ENCODE results near the gene FRMD8. TPM values are rescaled to one million over a fixed set of nuclear protein-coding genes. Genes with fewer than 3 reads are reported as not detected.

FRMD8 gene
- polyA plus RNA-seq, 3 donors = 33.7 to 41.2 (median 35.4) TPM

- H3K27me3 Mint-ChIP-seq (ENCODE audit: low read depth in 3 of 3) = peaks cover 0 to 3% (median 0%) of the 10 kb centered on the region in 3 donors
- no peak overlapping the region for H3K4me3 Mint-ChIP-seq
- H3K27ac ChIP-seq (ENCODE audit: low read depth in 1 of 2, low read length in 2 of 2) = peak overlapping the region; percentile 41 to 60
- no peaks in the 10 kb centered on the region for H3K79me2 ChIP-seq (ENCODE audit: insufficient read depth, low read length)
- no peak for TF ChIP-seq CTCF (IDR thresholded peaks at IDR 0.05)
- peak overlapping the region; percentile 32 for H3K9ac ChIP-seq (ENCODE audit: insufficient read depth, low read length, poor library complexity, severe bottlenecking)
- peaks cover 37% of the 10 kb centered on the region for H4K20me1 ChIP-seq (ENCODE audit: insufficient read depth, low read length)
- peaks cover 21 to 24% of the 10 kb centered on the region in 2 donors for H3K4me1 ChIP-seq (ENCODE audit: control insufficient read depth in 1 of 2, insufficient read depth in 2 of 2, low read length in 2 of 2)
- intact Hi-C loops (cut with micrococcal nuclease) = loop anchor here in 1 of 2 donors (5.0 kb wide), 1 partner anchor 37 kb away; no protein-coding TSS in a partner anchor
- no peaks in the 10 kb centered on the region for H3K9me3 ChIP-seq (replicated peaks in 1 of 2; ENCODE audit: control insufficient read depth in 1 of 2, insufficient read depth in 1 of 2, low read length in 2 of 2)
- peak overlapping the region in 1 of 3 experiments; percentile 29 for H3K4me3 ChIP-seq (replicated peaks in 1 of 3; ENCODE audit: low read depth in 2 of 3, low read length in 3 of 3)
- no peak for DNase-seq
- H3K4me1 Mint-ChIP-seq = peaks cover 19% of the 10 kb centered on the region
- peaks cover 53 to 84% of the 10 kb centered on the region in 2 donors for H3K36me3 Mint-ChIP-seq
- peaks cover 0 to 2% (median 0%) of the 10 kb centered on the region in 7 donors for H3K9me3 Mint-ChIP-seq
- peaks cover 43 to 80% of the 10 kb centered on the region in 2 donors for H3K36me3 ChIP-seq (replicated peaks in 1 of 2; ENCODE audit: control insufficient read depth in 1 of 2, insufficient read depth in 2 of 2, low read length in 2 of 2)
- 23% methylated on average over 10 of the region's 13 CpGs for WGBS (ENCODE audit: insufficient coverage)
- no peak overlapping the region for H2AFZ ChIP-seq (ENCODE audit: insufficient read depth, low read depth, low read length, poor library complexity, severe bottlenecking)
- H3K27ac Mint-ChIP-seq = peak overlapping the region in 4 of 7 donors; percentile 41 to 88 (median 76)
- H3K4me2 ChIP-seq (replicated peaks; ENCODE audit: extremely low read depth, low read length, poor library complexity, severe bottlenecking) = peak overlapping the region; percentile 49
- no peaks in the 10 kb centered on the region for H3K27me3 ChIP-seq (ENCODE audit: control insufficient read depth in 2 of 2, insufficient read depth in 2 of 2, low read length in 2 of 2)
These were observed 17.8 kb downstream of the FRMD8 start for GRCh38 chr11:65404210-65404609.

GRCh38 chr11:65404638-65405339, 18.4 kb downstream of the FRMD8 start:
- Histone ChIP-seq H3K4me1 (ENCODE audit: control insufficient read depth in 1 of 2, insufficient read depth in 2 of 2, low read length in 2 of 2) (peaks cover 21 to 24% of the 10 kb centered on the region in 2 donors), H3K79me2 (ENCODE audit: insufficient read depth, low read length) (no peaks in the 10 kb centered on the region), H3K9me3 (replicated peaks in 1 of 2; ENCODE audit: control insufficient read depth in 1 of 2, insufficient read depth in 1 of 2, low read length in 2 of 2) (no peaks in the 10 kb centered on the region), H3K4me2 (replicated peaks; ENCODE audit: extremely low read depth, low read length, poor library complexity, severe bottlenecking) (no peak overlapping the region), H3K9ac (ENCODE audit: insufficient read depth, low read length, poor library complexity, severe bottlenecking) (peak overlapping the region; percentile 4), H3K36me3 (replicated peaks in 1 of 2; ENCODE audit: control insufficient read depth in 1 of 2, insufficient read depth in 2 of 2, low read length in 2 of 2) (peaks cover 43 to 80% of the 10 kb centered on the region in 2 donors), H3K4me3 (replicated peaks in 1 of 3; ENCODE audit: low read depth in 2 of 3, low read length in 3 of 3) (no peak overlapping the region), H4K20me1 (ENCODE audit: insufficient read depth, low read length) (peaks cover 32% of the 10 kb centered on the region), H3K27ac (ENCODE audit: low read depth in 1 of 2, low read length in 2 of 2) (no peak overlapping the region), H3K27me3 (ENCODE audit: control insufficient read depth in 2 of 2, insufficient read depth in 2 of 2, low read length in 2 of 2) (no peaks in the 10 kb centered on the region), H2AFZ (ENCODE audit: insufficient read depth, low read depth, low read length, poor library complexity, severe bottlenecking) (no peak overlapping the region)
- no peak for TF ChIP-seq CTCF (IDR thresholded peaks at IDR 0.05)
- Mint-ChIP-seq H3K9me3 (peaks cover 0 to 2% (median 0%) of the 10 kb centered on the region in 7 donors), H3K27ac (peak overlapping the region in 3 of 7 donors; percentile 64 to 71 (median 68)), H3K27me3 (ENCODE audit: low read depth in 3 of 3) (peaks cover 0 to 3% (median 0%) of the 10 kb centered on the region in 3 donors), H3K4me1 (peaks cover 19% of the 10 kb centered on the region), H3K36me3 (peaks cover 52 to 84% of the 10 kb centered on the region in 2 donors), H3K4me3 (no peak overlapping the region)
- DNase-seq = no peak
- 87% methylated on average over 23 of the region's 24 CpGs for WGBS (ENCODE audit: insufficient coverage)
- intact Hi-C loops (cut with micrococcal nuclease) = loop anchor here in 1 of 2 donors (5.0 kb wide), 1 partner anchor 37 kb away; no protein-coding TSS in a partner anchor

Data from CD14-positive monocyte (primary cell).